KOPT-K1 (cell line): ENCODE measurements around the gene RING1.
A peak's percentile ranks its signal among the peaks of the same experiment; 100 is the strongest.

ENCODE experiments used
- H3K27ac ChIP-seq: fragments of 200-600 bp; sonication (generic); 2 replicates; pipeline ENCODE4 v1.5.1; 2016; ENCODE audit warnings: antibody characterized with exemption, mild to moderate bottlenecking, low read depth, low read length; ENCODE audit not compliant: poor library complexity, severe bottlenecking
- H3K36me3 ChIP-seq: fragments of 200-600 bp; sonication (generic); 2 replicates; pipeline ENCODE4 v1.5.1; 2017; ENCODE audit warnings: antibody characterized with exemption, mild to moderate bottlenecking, low read length, moderate library complexity; ENCODE audit not compliant: insufficient read depth
- H3K9me3 ChIP-seq: fragments of 200-600 bp; sonication (generic); 2 replicates; pipeline ENCODE4 v1.5.1; 2017; ENCODE audit warnings: antibody characterized with exemption, low read length, mild to moderate bottlenecking; ENCODE audit not compliant: insufficient read depth, poor library complexity, severe bottlenecking

The RING1 gene

DNA sequence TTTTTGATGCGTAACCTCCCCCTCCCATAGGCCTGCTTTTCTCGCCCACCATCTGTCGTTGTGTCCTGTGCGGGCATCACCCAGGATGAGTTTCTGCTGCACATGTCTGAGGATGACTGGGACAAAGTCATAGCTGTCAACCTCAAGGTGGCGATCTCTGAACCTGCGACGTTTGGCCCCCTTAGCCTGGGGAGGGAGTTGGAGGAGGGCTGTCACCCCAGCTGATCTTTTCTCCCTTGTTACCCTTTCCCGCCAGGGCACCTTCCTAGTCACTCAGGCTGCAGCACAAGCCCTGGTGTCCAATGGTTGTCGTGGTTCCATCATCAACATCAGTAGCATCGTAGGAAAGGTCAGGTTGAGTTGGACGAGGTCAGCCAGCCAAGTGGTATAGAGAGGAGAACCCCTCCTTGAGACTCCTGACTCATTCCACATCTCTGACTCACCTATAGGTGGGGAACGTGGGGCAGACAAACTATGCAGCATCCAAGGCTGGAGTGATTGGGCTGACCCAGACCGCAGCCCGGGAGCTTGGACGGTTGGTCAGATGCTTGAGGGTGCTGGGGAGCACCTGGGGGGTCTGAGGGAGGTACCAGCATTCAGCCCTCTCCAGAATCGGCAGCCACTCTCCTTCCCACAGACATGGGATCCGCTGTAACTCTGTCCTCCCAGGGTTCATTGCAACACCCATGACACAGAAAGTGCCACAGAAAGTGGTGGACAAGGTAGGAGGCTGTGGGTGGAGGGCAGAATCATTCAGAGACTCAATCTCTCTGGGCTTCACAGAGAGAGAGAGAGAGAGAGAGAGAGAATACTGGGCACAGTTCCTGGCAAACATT lies 2.9 kb upstream of the RING1 start:
- Histone ChIP-seq H3K9me3 (no peaks in the 10 kb centered on the region), H3K27ac (peak overlapping the region; percentile 73), H3K36me3 (peaks cover 35% of the 10 kb centered on the region)

DNA sequence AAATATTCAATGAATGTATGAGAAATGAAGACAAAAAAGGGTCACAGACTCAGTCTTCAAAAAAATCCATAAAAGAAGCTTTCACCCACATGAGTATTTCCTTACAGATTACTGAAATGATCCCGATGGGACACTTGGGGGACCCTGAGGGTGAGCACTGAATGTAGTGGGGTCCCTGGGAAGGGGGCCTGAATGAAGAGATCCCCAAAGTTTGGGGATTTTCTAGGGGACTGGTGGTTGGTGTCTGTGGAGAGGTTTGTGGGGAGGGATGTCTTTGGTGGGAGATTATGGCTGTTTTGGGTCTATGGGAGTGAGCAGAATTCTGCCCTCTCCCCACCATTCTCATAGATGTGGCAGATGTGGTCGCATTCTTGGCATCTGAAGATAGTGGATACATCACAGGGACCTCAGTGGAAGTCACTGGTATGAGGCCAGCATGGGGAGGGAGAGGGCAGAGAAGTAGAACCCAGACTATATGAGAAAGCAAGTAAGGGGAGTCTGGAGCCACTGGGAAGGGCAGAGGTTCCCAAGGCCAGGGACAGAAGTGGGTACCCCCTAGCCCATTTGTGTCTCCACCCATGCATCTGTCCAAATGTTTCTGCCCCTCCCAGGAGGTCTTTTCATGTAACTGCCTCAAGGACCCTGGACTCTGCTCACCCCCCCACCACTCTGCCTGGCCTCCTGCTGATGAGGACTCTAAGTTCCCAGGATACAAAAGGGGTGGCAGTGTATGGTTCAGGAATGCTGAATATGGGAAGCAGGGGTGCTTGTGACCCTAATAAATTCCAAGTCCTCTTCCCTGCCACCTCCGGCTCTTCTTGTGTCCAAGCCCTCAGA lies 2.1 kb upstream of the RING1 start:
- Histone ChIP-seq H3K9me3 (no peaks in the 10 kb centered on the region), H3K36me3 (peaks cover 42% of the 10 kb centered on the region), H3K27ac (no peak overlapping the region)

- Histone ChIP-seq H3K27ac (no peak overlapping the region), H3K36me3 (peaks cover 41% of the 10 kb centered on the region), H3K9me3 (no peaks in the 10 kb centered on the region)
Measured at GRCh38 chr6:33206864-33207551, 1.3 kb upstream of the RING1 start.

GRCh38 chr6:33207552-33208090 lies 679 bp upstream of the RING1 start:
- peaks cover 35% of the 10 kb centered on the region for H3K36me3 ChIP-seq
- H3K9me3 ChIP-seq: no peaks in the 10 kb centered on the region
- peak overlapping the region; percentile 79 for H3K27ac ChIP-seq

DNA sequence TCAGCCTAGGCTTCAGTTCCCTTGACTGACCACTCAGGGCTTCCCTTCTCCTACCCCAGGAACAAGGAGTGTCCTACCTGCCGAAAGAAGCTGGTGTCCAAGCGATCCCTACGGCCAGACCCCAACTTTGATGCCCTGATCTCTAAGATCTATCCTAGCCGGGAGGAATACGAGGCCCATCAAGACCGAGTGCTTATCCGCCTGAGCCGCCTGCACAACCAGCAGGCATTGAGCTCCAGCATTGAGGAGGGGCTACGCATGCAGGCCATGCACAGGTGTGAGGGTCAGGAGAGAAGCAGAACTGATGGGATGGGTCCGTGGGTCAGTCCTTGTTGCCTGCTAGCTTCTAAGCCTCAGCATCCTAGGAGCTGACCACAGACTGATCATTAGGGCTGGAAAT lies 1.6 kb downstream of the RING1 start:
- no peak overlapping the region for H3K27ac ChIP-seq
- H3K36me3 ChIP-seq: peaks cover 21% of the 10 kb centered on the region
- no peaks in the 10 kb centered on the region for H3K9me3 ChIP-seq

- Histone ChIP-seq H3K27ac (no peak overlapping the region), H3K9me3 (no peaks in the 10 kb centered on the region), H3K36me3 (peaks cover 21% of the 10 kb centered on the region)
Measured at GRCh38 chr6:33211136-33211535, 2.8 kb downstream of the RING1 start.

DNA sequence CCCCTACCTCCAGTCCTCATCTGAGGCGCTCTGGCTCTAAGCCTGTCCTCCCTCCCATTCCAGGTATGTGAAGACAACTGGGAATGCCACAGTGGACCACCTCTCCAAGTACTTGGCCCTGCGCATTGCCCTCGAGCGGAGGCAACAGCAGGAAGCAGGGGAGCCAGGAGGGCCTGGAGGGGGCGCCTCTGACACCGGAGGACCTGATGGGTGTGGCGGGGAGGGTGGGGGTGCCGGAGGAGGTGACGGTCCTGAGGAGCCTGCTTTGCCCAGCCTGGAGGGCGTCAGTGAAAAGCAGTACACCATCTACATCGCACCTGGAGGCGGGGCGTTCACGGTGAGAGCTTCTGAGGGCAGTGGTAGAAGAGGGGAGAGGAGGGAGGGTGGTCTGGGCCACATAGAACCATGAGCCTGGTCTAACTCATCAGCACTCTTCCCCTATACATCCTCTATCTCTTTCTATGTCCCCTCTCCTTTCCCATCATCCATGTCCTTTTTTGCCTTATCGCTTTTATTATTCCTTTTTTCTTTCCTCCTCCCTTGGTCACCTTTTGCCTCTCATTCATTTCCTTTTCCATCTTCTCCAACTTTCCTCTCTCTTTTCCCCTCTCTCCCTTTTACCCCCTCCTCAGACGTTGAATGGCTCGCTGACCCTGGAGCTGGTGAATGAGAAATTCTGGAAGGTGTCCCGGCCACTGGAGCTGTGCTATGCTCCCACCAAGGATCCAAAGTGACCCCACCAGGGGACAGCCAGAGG lies 3.5 kb downstream of the RING1 start:
- Histone ChIP-seq H3K27ac (no peak overlapping the region), H3K9me3 (no peaks in the 10 kb centered on the region), H3K36me3 (peaks cover 21% of the 10 kb centered on the region)

DNA sequence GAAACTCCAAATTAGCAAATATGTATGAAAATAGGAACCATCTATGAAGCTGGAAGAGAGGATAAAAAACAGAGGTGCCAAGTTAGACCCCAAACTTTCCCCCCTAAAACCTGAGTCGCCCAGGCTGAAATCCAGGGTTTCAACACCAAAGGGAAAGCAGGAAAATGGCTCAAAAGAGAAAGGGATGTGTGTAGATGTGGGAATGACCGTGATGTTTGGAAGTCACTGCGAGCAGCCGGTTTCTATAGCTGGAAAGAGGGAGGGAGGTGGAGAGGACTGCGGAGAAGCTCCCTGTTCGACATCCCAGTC lies 4.5 kb downstream of the RING1 start:
- H3K9me3 ChIP-seq: no peaks in the 10 kb centered on the region
- no peak overlapping the region for H3K27ac ChIP-seq
- peaks cover 21% of the 10 kb centered on the region for H3K36me3 ChIP-seq

DNA sequence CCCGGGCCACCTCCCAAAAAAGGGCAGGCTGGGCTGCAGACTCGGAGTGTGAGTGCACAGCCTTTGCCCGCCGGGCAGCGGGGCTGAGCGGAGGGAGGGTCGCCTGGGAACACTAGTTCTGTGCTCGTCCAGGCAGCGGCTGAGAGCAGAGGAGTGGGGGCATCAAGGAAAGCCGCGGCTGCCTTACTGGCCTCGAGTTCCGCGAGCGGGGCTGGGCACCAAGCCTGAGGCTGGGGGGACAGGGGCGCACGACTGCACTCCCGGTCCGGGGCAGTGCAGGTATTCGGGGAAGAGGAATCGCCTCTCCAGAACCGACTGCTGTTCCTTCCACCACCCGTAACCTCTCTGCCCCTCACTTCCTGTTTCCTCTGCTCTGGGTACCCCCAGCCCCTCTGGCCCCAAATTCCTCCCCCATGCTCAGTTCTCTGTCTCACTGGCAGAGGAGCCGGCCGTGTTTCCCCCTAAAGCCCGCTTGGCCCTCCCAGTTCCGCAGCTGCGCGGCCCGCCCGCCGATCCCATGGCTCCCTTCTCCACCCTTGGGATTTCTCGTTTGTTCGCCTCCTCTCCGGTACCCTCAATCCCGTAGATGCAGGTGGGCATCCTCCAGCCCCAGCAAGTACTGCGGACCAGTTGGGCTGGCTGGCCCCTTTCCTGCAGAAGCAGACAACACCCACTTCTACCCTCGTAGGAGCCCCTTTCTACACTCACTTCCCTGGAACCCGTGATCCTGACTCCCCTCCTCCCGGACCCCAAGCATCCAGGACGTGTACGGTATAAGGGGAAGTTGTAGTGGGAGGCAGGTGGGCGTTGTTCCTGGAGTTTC lies 5.1 kb downstream of the RING1 start:
- Histone ChIP-seq H3K27ac (no peak overlapping the region), H3K36me3 (peaks cover 21% of the 10 kb centered on the region), H3K9me3 (no peaks in the 10 kb centered on the region)

- Histone ChIP-seq H3K27ac (no peak overlapping the region), H3K36me3 (peaks cover 21% of the 10 kb centered on the region), H3K9me3 (no peaks in the 10 kb centered on the region)
Measured at GRCh38 chr6:33213989-33214335, 5.7 kb downstream of the RING1 start.

DNA sequence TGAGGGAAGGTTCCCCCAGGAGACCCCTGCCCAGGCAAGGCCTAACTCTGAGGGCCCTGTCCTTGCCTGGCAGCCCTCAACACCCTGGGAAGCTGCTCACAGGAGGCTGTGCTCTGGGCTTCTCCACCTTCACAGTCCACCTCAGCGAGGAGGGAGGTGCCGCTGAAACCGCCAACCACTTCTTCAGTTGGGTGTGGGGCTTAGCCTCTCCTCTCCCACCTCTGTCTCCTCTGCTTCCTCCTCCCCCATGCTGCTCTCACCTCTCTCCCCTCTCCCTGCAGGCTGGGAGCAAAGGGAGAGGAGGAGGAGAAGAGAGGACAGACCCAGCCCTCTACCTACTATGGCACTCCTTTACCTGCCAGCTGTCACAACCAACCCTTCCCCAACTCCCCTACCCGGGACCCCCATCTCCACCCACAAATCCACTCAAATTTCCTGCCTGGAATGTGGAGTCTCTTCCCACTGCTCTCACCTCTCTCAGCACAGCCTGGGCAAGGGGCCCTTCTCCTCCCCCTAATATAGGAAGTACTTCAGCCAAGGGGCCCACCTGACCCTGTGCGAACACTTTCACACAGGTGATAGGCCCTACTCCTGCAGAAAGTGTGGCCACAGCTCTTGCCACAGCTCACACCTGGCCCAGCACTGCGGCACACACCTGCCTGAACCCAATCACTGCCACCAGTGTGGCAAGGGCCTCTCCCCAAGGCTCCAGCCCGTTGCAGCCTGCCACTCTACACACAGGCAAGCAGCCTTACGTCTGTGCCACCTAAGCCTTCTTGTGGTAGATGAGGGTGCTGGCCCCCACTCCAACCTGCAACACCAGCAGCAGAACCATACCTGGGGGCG lies 7.2 kb downstream of the RING1 start:
- Histone ChIP-seq H3K27ac (no peak overlapping the region), H3K36me3 (peaks cover 9% of the 10 kb centered on the region; the same call in 1 of the 2 replicates), H3K9me3 (no peaks in the 10 kb centered on the region)

- Histone ChIP-seq H3K36me3 (peaks cover 3% of the 10 kb centered on the region; the same call in 1 of the 2 replicates), H3K27ac (no peak overlapping the region)
Measured at GRCh38 chr6:33216117-33216649, 7.9 kb downstream of the RING1 start.

DNA sequence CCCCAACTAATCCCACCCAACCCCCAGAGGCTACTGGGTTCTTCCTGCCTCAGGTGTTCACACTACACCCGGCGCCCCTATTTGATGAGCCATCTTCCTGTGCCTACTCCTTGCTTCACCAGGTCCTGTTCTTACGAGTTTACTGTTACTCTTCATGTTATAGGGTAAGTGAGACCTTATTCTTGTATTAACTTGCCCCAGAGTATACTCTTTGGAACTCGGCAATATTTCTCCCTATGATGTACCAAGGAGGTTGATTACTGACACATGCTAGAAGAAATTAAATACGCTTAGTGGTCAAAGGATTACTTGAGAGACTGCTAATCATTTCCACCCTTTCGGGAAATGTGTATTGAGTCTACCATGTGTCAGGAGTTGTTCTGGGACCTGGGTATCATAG lies 8.9 kb downstream of the RING1 start:
- H3K36me3 ChIP-seq: no peaks in the 10 kb centered on the region
- H3K27ac ChIP-seq: no peak overlapping the region
- no peaks in the 10 kb centered on the region for H3K9me3 ChIP-seq

More at GRCh38 chr6:33216117-33216649, 7.9 kb downstream of the RING1 start:
- no peaks in the 10 kb centered on the region for H3K9me3 ChIP-seq
